HepG2 (cell line): ENCODE data around the gene SERTAD1. TPM values are rescaled to one million over a fixed set of nuclear protein-coding genes. Genes with fewer than 3 reads are reported as not detected.

Source experiments
- EHMT2 ChIP-seq: fragments of 200-600 bp; sonication (generic); IDR thresholded peaks from 2 replicates; pipeline ENCODE4 v1.7.0; 2017; ENCODE audit warnings: antibody characterized with exemption, low read depth, low read length, borderline replicate concordance
- HOXA7 ChIP-seq: sonication (generic); formaldehyde crosslinking; IDR thresholded peaks from 2 replicates; pipeline ENCODE4 v1.8.1; 2022; ENCODE audit warnings: mild to moderate bottlenecking, missing genetic modification reagents, moderate library complexity
- MTA3 ChIP-seq: sonication (generic); formaldehyde crosslinking; IDR thresholded peaks from 2 replicates; pipeline ENCODE4 v1.4.0; 2020; ENCODE audit warnings: missing genetic modification reagents
- NFIB ChIP-seq: sonication (generic); formaldehyde crosslinking; IDR thresholded peaks from 2 replicates; pipeline ENCODE4 v1.9.0; 2021; ENCODE audit warnings: missing genetic modification reagents, mild to moderate bottlenecking, borderline replicate concordance
- PHF5A ChIP-seq: IDR thresholded peaks from one replicate; pipeline ENCODE4 v1.6.1; 2018; ENCODE audit warnings: low read depth, missing genetic modification reagents; ENCODE audit not compliant: unreplicated experiment
- SIX1 ChIP-seq: sonication (generic); formaldehyde crosslinking; IDR thresholded peaks from 2 replicates; pipeline ENCODE4 v1.4.0; 2020; ENCODE audit warnings: missing genetic modification reagents, borderline replicate concordance
- SP2 ChIP-seq: sonication (generic); formaldehyde crosslinking; IDR thresholded peaks from 2 replicates; pipeline ENCODE4 v1.5.1; 2020; ENCODE audit warnings: mild to moderate bottlenecking, missing genetic modification reagents
- ZNF124 ChIP-seq: sonication (generic); formaldehyde crosslinking; IDR thresholded peaks from 2 replicates; pipeline ENCODE4 v1.4.0; 2020; ENCODE audit warnings: missing genetic modification reagents
- ZNF30 ChIP-seq: sonication (generic); formaldehyde crosslinking; IDR thresholded peaks from 2 replicates; pipeline ENCODE4 v1.5.0; 2020; ENCODE audit warnings: mild to moderate bottlenecking, missing genetic modification reagents
- ZNF446 ChIP-seq: sonication (generic); formaldehyde crosslinking; IDR thresholded peaks from 2 replicates; pipeline ENCODE4 v1.5.0; 2020; ENCODE audit warnings: mild to moderate bottlenecking, missing genetic modification reagents
- ZNF577 ChIP-seq: sonication (generic); formaldehyde crosslinking; IDR thresholded peaks from 2 replicates; pipeline ENCODE4 v1.4.0; 2020; ENCODE audit warnings: mild to moderate bottlenecking, low read depth, missing genetic modification reagents, borderline replicate concordance
- ZNF605 ChIP-seq: sonication (generic); formaldehyde crosslinking; IDR thresholded peaks from 2 replicates; pipeline ENCODE4 v1.8.0; 2022; ENCODE audit warnings: mild to moderate bottlenecking, missing genetic modification reagents
- ZNF792 ChIP-seq: IDR thresholded peaks from 2 replicates; pipeline ENCODE4 v1.6.1; 2016
- polyA plus RNA-seq, 8 experiments: library from polyadenylated mRNA; depleted of rRNA in 3 of 8; stranded (reverse) in 7 of 8; unstranded in 1 of 8; fragments of >200 nt; fragmentation: Illumina TruSeq in 4 of 8; extraction: Trizol in 4 of 8; gene quantifications; 2 replicates each; pipeline versions ENCODE4 v1.2.1 to v1.2.3, GENCODE V29; 2011 to 2016; ENCODE audit warnings: low read depth in 4 of 8, missing spikeins in 1 of 8, mixed read lengths in 1 of 8; ENCODE audit not compliant: insufficient read depth in 1 of 8
- total RNA-seq, 5 experiments: library from RNA; depleted of rRNA; stranded (reverse); fragments of >200 nt; fragmentation: Illumina TruSeq; extraction: Trizol; gene quantifications; 2 replicates each; pipeline ENCODE4 v1.2.3, GENCODE V29; 2016; ENCODE audit warnings: low read depth in 1 of 5
- TF ChIP-seq, protein P1 (sequence below): sonication (generic); formaldehyde crosslinking; conservative IDR thresholded peaks from 2 replicates; pipeline ENCODE4 v1.4.0; 2020; ENCODE audit warnings: mild to moderate bottlenecking, missing genetic modification reagents, moderate library complexity
- TF ChIP-seq, protein P2 (sequence below): sonication (generic); formaldehyde crosslinking; conservative IDR thresholded peaks from 2 replicates; pipeline ENCODE4 v1.4.0; 2020; ENCODE audit warnings: missing genetic modification reagents
- TF ChIP-seq, protein P3 (sequence below): sonication (generic); formaldehyde crosslinking; IDR thresholded peaks from 2 replicates; pipeline ENCODE4 v1.5.0; 2020; ENCODE audit warnings: mild to moderate bottlenecking, missing genetic modification reagents, borderline replicate concordance
- TF ChIP-seq, protein P4 (sequence below): sonication (generic); formaldehyde crosslinking; IDR thresholded peaks from 2 replicates; pipeline ENCODE4 v1.8.1; 2023; ENCODE audit warnings: mild to moderate bottlenecking, moderate library complexity, missing genetic modification reagents
- TF ChIP-seq, protein P5 (sequence below): sonication (generic); formaldehyde crosslinking; IDR thresholded peaks from 2 replicates; pipeline ENCODE4 v1.4.0; 2020; ENCODE audit warnings: mild to moderate bottlenecking, missing genetic modification reagents

The SERTAD1 gene
- total and polyA plus RNA-seq, 2 of the 13 experiments (the other 11 are each of a cell fraction or from before 2014, with no cell fraction given) = 4.3 to 4.5 TPM

DNA sequence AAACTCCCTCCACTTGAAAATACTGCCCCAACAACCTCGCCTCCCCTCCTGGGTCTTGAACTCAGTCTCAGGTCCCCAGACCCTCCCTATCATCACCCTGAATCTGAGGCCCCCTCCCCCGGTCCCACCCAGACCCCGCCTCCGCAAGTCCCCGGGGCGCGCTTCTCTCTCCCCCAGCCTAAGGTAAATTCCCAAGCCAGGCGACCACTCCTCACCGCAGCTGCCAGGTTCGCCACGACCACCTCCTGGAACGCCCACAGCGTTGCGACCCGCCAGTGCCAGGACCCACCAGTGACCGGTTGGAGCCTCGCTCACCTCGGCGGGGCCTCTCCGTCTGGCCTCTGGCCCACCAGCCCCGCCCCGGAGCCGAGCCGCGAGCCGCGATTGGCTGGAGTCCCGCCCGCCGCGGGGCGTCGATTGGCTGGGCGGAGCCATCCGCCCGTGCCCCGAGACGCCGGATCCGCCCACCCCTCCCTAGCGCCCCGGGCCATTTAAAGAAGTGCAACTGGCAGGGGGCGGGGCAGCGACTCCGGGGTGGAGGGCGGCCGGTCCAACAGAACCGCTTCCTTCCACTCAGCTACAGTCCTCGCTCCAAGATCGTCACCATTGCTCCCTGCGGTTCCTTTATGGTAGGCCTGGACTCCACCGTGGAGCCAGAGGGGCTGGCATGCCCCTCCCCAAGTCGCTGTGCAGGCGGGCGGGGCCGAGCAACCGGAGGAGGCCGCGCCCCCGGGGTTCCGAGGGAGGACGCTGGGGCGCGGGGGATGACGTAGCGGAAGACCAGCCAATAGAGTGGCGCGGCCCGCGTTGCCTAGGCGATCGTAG lies 18.4 kb upstream of the SERTAD1 start, which contains the start of gene SERTAD3 (continued):
- TF ChIP-seq, protein P1, sequence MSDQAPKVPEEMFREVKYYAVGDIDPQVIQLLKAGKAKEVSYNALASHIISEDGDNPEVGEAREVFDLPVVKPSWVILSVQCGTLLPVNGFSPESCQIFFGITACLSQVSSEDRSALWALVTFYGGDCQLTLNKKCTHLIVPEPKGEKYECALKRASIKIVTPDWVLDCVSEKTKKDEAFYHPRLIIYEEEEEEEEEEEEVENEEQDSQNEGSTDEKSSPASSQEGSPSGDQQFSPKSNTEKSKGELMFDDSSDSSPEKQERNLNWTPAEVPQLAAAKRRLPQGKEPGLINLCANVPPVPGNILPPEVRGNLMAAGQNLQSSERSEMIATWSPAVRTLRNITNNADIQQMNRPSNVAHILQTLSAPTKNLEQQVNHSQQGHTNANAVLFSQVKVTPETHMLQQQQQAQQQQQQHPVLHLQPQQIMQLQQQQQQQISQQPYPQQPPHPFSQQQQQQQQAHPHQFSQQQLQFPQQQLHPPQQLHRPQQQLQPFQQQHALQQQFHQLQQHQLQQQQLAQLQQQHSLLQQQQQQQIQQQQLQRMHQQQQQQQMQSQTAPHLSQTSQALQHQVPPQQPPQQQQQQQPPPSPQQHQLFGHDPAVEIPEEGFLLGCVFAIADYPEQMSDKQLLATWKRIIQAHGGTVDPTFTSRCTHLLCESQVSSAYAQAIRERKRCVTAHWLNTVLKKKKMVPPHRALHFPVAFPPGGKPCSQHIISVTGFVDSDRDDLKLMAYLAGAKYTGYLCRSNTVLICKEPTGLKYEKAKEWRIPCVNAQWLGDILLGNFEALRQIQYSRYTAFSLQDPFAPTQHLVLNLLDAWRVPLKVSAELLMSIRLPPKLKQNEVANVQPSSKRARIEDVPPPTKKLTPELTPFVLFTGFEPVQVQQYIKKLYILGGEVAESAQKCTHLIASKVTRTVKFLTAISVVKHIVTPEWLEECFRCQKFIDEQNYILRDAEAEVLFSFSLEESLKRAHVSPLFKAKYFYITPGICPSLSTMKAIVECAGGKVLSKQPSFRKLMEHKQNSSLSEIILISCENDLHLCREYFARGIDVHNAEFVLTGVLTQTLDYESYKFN = peak; percentile 61
- no peak for TF ChIP-seq NFIB (CRISPR knock-in tag)
- peak; percentile 56; the same call in 1 of the 2 replicates for TF ChIP-seq ZNF792
- peak; percentile 82 for TF ChIP-seq SP2 (CRISPR knock-in tag)
- no peak for TF ChIP-seq ZNF577
- no peak for TF ChIP-seq HOXA7 (CRISPR knock-in tag)
- no peak for TF ChIP-seq ZNF30 (CRISPR knock-in tag)
- TF ChIP-seq, protein P2, sequence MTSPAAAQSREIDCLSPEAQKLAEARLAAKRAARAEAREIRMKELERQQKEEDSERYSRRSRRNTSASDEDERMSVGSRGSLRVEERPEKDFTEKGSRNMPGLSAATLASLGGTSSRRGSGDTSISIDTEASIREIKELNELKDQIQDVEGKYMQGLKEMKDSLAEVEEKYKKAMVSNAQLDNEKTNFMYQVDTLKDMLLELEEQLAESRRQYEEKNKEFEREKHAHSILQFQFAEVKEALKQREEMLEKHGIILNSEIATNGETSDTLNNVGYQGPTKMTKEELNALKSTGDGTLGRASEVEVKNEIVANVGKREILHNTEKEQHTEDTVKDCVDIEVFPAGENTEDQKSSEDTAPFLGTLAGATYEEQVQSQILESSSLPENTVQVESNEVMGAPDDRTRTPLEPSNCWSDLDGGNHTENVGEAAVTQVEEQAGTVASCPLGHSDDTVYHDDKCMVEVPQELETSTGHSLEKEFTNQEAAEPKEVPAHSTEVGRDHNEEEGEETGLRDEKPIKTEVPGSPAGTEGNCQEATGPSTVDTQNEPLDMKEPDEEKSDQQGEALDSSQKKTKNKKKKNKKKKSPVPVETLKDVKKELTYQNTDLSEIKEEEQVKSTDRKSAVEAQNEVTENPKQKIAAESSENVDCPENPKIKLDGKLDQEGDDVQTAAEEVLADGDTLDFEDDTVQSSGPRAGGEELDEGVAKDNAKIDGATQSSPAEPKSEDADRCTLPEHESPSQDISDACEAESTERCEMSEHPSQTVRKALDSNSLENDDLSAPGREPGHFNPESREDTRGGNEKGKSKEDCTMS (CRISPR knock-in tag) = no peak
- no peak; the same call in 1 of the 2 replicates for TF ChIP-seq ZNF605 (CRISPR knock-in tag)
- TF ChIP-seq, protein P3, sequence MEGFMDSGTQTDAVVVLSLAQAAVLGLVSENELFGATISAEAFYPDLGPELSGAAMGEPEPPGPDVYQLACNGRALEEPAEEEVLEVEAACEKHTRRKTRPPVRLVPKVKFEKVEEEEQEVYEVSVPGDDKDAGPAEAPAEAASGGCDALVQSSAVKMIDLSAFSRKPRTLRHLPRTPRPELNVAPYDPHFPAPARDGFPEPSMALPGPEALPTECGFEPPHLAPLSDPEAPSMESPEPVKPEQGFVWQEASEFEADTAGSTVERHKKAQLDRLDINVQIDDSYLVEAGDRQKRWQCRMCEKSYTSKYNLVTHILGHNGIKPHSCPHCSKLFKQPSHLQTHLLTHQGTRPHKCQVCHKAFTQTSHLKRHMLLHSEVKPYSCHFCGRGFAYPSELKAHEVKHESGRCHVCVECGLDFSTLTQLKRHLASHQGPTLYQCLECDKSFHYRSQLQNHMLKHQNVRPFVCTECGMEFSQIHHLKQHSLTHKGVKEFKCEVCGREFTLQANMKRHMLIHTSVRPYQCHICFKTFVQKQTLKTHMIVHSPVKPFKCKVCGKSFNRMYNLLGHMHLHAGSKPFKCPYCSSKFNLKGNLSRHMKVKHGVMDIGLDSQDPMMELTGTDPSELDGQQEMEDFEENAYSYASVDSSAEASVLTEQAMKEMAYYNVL (CRISPR knock-in tag) = peak; percentile 52
- TF ChIP-seq, protein P4, sequence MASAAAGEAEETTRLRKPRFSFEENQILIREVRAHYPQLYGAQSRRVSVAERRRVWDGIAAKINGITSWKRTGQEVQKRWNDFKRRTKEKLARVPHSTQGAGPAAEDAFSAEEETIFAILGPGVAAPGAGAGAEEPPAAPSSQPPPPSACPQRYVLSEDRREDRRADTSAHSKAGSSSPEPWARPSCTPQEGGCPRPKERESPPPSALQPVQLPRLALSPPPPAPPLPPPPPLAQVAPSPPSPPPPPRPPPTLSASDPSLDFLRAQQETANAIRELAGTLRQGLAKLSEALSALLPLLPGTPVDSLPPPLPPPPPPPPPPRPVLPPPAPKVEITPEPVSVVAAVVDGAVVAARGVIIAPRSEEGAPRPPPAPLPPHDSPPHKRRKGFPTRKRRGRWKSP = peak; percentile 89
- no peak for TF ChIP-seq MTA3 (CRISPR knock-in tag)
- peak; percentile 43 for TF ChIP-seq PHF5A (CRISPR knock-in tag)
- TF ChIP-seq, protein P5, sequence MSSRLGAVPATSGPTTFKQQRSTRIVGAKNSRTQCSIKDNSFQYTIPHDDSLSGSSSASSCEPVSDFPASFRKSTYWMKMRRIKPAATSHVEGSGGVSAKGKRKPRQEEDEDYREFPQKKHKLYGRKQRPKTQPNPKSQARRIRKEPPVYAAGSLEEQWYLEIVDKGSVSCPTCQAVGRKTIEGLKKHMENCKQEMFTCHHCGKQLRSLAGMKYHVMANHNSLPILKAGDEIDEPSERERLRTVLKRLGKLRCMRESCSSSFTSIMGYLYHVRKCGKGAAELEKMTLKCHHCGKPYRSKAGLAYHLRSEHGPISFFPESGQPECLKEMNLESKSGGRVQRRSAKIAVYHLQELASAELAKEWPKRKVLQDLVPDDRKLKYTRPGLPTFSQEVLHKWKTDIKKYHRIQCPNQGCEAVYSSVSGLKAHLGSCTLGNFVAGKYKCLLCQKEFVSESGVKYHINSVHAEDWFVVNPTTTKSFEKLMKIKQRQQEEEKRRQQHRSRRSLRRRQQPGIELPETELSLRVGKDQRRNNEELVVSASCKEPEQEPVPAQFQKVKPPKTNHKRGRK (CRISPR knock-in tag) = no peak
- 0 out of 2 replicates have a peak, but pooled peaks have one; percentile 15 for TF ChIP-seq ZNF124 (CRISPR knock-in tag)
- no peak for TF ChIP-seq EHMT2
- peak; percentile 88 for TF ChIP-seq ZNF446 (CRISPR knock-in tag)
- no peak for TF ChIP-seq SIX1
